ENCODE results near the gene GABPA. TPM values are rescaled to one million over a fixed set of nuclear protein-coding genes. Genes with fewer than 3 reads are reported as not detected.

Gene GABPA
- total and polyA plus RNA-seq, 2 donors, result 16.3 to 75.9 TPM

DNA sequence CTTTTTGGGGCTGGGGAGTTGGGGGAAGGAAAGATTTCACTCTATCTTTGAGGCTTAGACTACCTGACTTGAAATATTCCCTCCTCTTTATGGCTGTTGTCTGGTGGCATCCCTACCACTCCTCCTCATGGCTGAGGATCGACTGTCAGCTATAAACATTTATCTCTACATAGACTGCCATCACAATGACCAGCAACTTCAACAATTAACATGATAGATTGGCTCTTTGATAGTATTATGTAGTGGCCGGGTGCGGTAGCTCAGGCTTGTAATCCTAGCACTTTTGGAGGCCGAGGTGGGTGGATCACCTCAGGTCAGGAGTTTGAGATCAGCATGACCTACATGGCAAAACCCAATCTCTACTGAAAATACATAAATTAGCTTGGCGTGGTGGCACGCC lies 72.4 kb downstream of the GABPA start:
- no peaks in the 10 kb centered on the region for H3K36me3 ChIP-seq (ENCODE audit: insufficient read depth)
- no peak overlapping the region for H3K4me3 ChIP-seq (ENCODE audit: low read depth, low read length)
- DNase-seq (ENCODE audit: extremely low spot score), result no peak
- no peak overlapping the region for H3K27ac ChIP-seq (ENCODE audit: low read depth)
- WGBS, result 92% methylated on average over 6 of the region's 6 CpGs
- H3K4me1 ChIP-seq (ENCODE audit: insufficient read depth), result no peaks in the 10 kb centered on the region

DNA sequence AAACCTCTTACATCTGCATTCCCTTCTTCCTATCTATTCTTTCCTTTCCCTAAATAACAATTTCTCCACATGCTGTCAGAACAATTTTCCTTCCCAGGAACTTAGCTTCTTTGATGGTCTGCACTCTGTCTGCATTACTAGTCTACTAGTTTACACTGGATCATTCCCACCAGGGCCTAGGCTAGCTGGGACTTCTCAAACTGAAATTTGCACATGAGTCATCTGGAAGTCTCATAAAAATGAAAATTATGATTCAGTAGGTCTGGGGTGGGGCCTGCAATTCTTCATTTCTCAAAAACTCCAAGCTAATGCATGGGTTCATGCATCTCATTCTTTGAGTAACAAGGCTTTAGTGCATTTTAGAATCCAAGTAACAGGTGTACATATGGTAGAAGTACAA lies 74.2 kb downstream of the GABPA start:
- no peak for DNase-seq (ENCODE audit: extremely low spot score)
- Histone ChIP-seq H3K4me3 (ENCODE audit: low read depth, low read length) (no peak overlapping the region), H3K4me1 (ENCODE audit: insufficient read depth) (no peaks in the 10 kb centered on the region), H3K27ac (ENCODE audit: low read depth) (no peak overlapping the region), H3K36me3 (ENCODE audit: insufficient read depth) (no peaks in the 10 kb centered on the region)

GRCh38 chr21:25811186-25811585 lies 76.4 kb downstream of the GABPA start:
- 100% methylated on average over 1 of the region's 1 CpG for WGBS
- Histone ChIP-seq H3K27ac (ENCODE audit: low read depth) (no peak overlapping the region), H3K36me3 (ENCODE audit: insufficient read depth) (no peaks in the 10 kb centered on the region), H3K4me1 (ENCODE audit: insufficient read depth) (no peaks in the 10 kb centered on the region), H3K4me3 (ENCODE audit: low read depth, low read length) (no peak overlapping the region)
- no peak for DNase-seq (ENCODE audit: extremely low spot score)

GRCh38 chr21:25813917-25814316 lies 79.1 kb downstream of the GABPA start:
- 98% methylated on average over 1 of the region's 1 CpG for WGBS
- no peak overlapping the region for H3K27ac ChIP-seq (ENCODE audit: low read depth)
- no peaks in the 10 kb centered on the region for H3K36me3 ChIP-seq (ENCODE audit: insufficient read depth)
- H3K4me3 ChIP-seq (ENCODE audit: low read depth, low read length), result no peak overlapping the region
- DNase-seq (ENCODE audit: extremely low spot score), result no peak
- H3K4me1 ChIP-seq (ENCODE audit: insufficient read depth), result no peaks in the 10 kb centered on the region

GRCh38 chr21:25818121-25818520 lies 83.3 kb downstream of the GABPA start:
- no peaks in the 10 kb centered on the region for H3K36me3 ChIP-seq (ENCODE audit: insufficient read depth)
- DNase-seq (ENCODE audit: extremely low spot score), result no peak
- H3K27ac ChIP-seq (ENCODE audit: low read depth), result no peak overlapping the region
- no peaks in the 10 kb centered on the region for H3K4me1 ChIP-seq (ENCODE audit: insufficient read depth)
- WGBS, result 63% methylated on average over 5 of the region's 5 CpGs
- H3K4me3 ChIP-seq (ENCODE audit: low read depth, low read length), result no peak overlapping the region

DNA sequence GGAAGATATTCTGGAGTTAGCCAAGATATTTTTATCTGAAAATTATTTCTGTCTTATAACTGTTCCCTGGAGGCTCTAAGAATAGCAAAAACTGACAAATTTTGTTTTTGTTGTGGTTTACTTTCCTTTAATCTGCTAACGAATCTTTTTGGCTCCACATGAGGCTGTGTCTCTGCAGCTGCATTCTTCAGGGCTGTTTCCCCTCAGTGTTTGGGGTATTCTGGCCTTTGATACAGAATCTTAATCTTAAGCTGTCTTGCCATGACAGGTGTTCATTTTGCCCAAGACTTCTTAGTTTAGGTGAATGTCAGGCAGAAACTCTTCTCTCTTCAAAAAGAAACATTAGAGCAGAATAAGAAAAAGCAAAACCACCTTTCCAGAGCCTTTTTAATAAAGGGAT lies 83.8 kb downstream of the GABPA start:
- H3K4me1 ChIP-seq (ENCODE audit: insufficient read depth), result no peaks in the 10 kb centered on the region
- DNase-seq (ENCODE audit: extremely low spot score), result no peak
- H3K4me3 ChIP-seq (ENCODE audit: low read depth, low read length), result no peak overlapping the region
- no peaks in the 10 kb centered on the region for H3K36me3 ChIP-seq (ENCODE audit: insufficient read depth)
- 52% methylated on average over 1 of the region's 1 CpG for WGBS
- H3K27ac ChIP-seq (ENCODE audit: low read depth), result no peak overlapping the region

Other genes with a start within 250 kb of the GABPA start
- gene MRPL39, start 127.5 kb upstream of the GABPA start, total RNA-seq, result 34.7 TPM
- 28.2 TPM for gene MRPL39, start 127.5 kb upstream of the GABPA start, polyA plus RNA-seq
- 62.1 TPM for gene JAM2, start 95.7 kb upstream of the GABPA start, total RNA-seq
- gene JAM2, start 95.7 kb upstream of the GABPA start, polyA plus RNA-seq, result 25.3 TPM
- gene ATP5PF, start 68 bp upstream of the GABPA start, total RNA-seq, result 71.3 TPM
- 276 TPM for gene ATP5PF, start 68 bp upstream of the GABPA start, polyA plus RNA-seq

Measured in urinary bladder (tissue), 4 donors.